ENCODE results near the gene DGAT2. TPM values are rescaled to one million over a fixed set of nuclear protein-coding genes. Genes with fewer than 3 reads are reported as not detected.

The DGAT2 gene
- polyA plus RNA-seq, 3 donors = 140 to 1,953 (median 168) TPM

DNA sequence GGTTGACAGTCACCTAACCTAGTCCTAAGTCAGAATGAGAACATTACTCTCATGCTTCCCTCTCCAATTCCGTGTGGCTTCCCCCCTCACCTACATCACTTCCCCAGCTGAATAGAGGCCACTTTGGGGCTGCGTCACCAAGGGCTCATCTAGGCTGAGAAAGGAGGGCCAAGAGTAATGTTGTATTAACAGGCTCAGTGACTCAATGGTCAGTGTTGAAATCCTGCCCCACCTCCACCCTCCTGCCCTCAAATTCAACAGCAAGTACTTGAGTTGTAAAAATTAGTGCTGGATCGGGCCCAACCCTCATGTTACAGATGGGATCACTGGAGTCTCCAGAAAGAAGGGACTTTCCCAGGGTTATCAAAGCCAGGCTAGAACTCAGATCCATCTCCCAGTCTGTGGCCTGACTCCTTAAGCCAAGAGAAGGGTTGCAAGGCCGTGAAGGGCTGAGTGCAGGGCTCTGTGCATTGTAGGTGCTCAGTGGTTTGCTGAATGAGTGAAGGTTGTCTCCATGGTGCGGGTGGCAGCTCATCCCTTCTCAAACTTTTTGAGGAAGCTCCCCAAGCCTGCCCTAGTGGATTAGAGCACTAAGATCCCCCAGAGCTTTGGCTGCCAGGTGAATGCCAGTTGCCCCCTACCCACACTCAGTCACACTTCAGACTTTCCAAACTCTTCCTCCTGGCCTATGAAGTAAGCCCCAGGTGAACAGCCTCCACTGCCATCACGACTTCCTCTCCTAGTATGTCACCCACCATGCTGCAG, 3.2 kb downstream of the DGAT2 start:
- WGBS, 3 donors = 67 to 86% (median 68%) methylated on average over 6 of the region's 6 CpGs
- H3K27ac ChIP-seq (ENCODE audit: low read depth, low read length) = no peak overlapping the region

DNA sequence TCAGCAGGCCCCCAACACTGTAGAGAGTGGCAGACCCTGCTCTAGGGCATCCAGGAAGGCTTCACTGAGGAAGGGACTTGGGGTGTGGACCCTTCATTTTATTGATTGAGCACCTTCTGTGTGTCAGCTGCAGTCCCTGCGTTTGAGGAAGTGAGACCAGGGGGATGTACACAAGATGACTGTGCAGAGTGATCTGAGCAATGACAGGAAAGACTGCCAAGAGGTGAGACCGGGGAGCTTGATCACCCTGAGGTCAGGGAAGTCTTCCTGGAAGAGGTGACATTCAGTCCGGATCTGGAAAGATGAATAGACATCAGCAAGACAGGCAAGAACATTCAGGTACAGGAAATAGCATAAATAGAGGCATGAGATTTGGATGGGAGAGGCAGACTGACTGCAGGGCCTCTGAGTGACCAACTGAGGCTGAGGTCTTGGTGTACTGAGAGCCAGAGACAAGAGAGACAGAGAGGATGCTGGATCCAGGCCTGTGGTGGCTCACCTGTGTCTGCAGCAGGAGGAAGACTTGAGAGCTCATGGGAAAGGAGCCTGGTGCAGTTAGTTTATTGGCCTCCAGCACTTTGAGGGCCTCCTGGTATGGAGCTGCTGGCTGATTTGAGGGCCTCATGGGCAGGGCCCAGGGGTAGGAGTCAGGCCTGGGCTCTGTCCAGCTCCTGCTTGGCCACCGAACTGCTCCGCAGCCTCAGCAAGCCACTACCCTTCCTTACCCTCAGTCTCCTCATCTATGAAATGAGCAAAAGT, 5.2 kb downstream of the DGAT2 start:
- WGBS, 3 donors = 50 to 80% (median 62%) methylated on average over 5 of the region's 5 CpGs
- no peak overlapping the region for H3K27ac ChIP-seq (ENCODE audit: low read depth, low read length)

DNA sequence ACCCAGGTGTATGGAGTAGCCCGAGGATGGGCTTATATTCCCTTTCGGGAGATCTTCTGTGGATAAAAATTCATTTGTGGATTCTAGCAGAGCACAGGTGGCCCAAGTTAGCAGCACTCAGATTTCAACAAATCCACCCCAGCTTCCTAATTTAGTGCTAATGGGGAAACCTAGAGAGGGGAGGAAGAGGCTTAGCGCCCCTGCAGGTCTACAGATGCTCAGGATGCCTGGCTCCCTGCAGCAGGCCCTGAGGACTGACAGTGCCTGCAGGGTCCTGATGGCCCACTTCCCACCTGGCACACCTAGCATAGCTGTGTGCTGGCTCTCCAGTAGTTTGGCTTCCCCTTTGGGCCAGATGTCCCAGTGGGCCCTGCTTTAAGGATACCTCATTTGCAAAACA, 6.5 kb downstream of the DGAT2 start:
- WGBS, 3 donors = 95 to 98% (median 95%) methylated on average over 3 of the region's 3 CpGs

DNA sequence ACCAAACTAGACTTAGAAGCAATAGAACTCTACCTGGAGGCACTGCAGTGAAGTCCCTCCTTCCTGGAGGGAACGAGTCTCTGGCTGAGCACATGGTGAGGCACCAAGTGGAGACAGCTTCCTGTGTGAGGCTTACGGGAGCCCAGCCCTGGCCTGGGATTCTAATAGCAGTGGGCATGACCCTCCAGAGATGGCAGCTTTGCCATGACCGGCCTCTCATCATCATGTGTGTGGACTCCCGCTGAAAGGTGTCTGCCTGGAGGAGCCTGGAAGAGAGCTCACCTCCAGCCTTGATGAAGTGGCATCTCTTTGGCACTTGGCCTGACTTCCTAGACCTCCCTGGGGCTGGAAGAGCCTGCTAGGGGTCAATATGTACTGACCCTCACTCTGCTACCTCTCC, 8.0 kb downstream of the DGAT2 start:
- WGBS, 3 donors = 82 to 90% (median 85%) methylated on average over 4 of the region's 4 CpGs

More for the DNA sequence above, 6.5 kb downstream of the DGAT2 start:
- no peak overlapping the region for H3K27ac ChIP-seq (ENCODE audit: low read depth, low read length)

DNA sequence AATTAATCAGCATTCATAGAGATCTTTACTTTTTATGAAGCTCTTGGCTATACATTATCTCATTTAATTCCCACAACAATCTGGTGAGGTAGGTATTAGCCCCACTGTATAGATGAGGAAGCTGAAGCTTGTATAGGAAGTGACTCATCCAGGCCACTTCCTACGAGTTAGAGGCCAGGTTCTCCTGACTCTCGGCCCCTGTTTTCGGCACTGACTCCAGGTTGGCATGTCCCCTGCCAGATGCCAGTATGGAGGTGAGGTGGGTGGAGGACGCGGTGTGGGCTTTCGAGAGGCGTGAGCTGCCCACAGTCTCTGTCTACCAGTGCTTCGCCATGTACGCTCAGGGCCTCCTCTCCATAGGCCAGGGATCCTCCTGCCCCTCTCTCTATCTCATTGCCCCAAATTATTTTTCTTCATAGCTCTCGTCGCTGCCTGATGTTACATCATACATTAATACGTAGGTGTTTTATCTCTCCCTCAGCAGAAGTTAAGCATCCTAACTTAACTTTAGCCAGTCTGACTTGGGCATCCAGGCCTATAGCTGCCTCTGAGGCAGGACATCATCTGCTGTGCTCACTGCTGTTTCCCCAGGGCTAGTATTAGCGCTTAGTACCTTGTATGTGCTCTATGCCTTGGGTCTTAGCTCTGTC, 9.0 kb downstream of the DGAT2 start:
- no peak overlapping the region for H3K27ac ChIP-seq (ENCODE audit: low read depth, low read length)
- WGBS, 3 donors = 71 to 92% (median 77%) methylated on average over 13 of the region's 13 CpGs

More for the DNA sequence above, 8.0 kb downstream of the DGAT2 start:
- H3K27ac ChIP-seq (ENCODE audit: low read depth, low read length) = no peak overlapping the region

DNA sequence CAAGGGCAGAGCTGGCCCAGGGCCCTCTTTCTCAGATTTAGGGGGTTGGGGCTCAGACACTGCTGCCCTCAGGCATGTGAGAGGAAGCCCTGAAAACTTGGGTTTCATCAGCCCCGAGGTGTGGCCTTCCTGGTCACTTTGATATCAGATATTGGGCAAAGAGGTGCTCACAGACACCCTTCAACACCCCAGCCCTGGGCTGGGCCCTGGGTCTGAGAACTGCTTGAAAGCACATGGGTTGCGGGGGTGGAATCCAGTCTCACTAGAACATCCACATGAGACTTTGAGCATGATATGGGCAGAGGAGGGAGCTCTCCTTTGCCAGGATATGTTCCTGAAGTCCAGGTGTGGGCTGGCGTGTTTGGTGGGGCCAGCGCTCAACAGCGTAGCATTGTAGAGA, 10.4 kb downstream of the DGAT2 start:
- WGBS, 3 donors = 87 to 95% (median 91%) methylated on average over 5 of the region's 5 CpGs

DNA sequence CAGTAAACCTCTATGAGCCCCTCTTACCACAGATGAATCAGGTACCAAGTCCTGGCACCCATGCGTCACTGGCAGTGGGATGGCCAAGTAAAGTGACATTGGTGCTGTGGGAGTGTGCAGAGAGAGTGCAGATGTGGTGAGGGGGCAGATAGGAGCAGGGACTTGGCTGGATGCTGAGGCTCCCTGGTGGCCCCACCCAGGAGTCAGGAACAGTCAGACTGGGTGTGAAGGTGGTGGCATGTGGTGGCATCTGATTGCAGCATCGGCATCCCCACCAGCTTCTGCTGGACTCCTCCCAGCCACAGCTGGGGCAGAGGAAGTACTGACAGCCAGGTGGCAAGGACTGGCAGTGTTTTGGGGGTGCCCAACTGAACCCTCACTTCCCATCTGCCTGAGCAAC, 11.4 kb downstream of the DGAT2 start:
- no peak overlapping the region for H3K27ac ChIP-seq (ENCODE audit: low read depth, low read length)
- 60 to 79% (median 66%) methylated on average over 2 of the region's 2 CpGs for WGBS, 3 donors

More for the DNA sequence above, 10.4 kb downstream of the DGAT2 start:
- H3K27ac ChIP-seq (ENCODE audit: low read depth, low read length) = no peak overlapping the region

DNA sequence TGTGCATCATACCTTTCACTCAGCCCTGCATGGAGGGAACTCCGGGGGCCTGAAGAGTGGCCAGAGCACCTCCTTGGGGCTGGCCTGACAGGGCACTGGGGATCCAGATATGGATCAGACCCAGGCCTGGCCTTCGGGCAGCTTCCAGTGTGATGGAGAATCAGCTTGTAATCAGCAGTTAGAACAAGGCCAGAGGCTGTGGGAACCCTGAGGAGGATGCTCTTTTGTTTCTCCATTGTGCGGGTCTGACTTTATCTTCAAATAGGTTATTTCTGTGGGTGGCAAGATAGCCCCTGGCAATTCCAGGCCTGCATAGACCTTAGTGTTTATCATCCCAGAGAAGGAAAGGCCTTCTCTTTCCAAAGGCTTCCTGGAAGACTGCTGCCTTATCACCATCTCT, 12.3 kb downstream of the DGAT2 start:
- WGBS, 3 donors = 81 to 93% (median 87%) methylated on average over 3 of the region's 3 CpGs
- no peak overlapping the region for H3K27ac ChIP-seq (ENCODE audit: low read depth, low read length)

DNA sequence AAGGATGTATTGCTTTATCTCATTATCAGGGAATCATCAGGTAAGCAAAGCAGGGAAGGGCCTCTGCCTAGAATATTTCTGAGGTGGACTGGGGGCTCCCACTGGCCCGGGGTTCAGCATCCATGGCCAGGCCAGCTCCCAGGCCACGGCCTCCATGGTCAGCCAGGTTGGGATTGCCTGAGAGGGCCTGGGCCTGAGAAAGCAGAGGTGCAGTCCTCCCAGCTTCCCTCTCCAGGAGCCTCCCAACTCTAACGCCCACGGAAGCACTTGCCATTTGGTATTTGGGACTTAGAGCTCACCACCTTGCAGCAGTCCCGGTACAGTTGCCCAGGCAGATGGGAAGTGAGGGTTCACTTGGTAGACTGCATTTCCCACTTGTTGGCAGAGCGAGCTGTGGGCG, 12.7 kb downstream of the DGAT2 start:
- 90 to 98% (median 96%) methylated on average over 7 of the region's 7 CpGs for WGBS, 3 donors
- no peak overlapping the region for H3K27ac ChIP-seq (ENCODE audit: low read depth, low read length)

DNA sequence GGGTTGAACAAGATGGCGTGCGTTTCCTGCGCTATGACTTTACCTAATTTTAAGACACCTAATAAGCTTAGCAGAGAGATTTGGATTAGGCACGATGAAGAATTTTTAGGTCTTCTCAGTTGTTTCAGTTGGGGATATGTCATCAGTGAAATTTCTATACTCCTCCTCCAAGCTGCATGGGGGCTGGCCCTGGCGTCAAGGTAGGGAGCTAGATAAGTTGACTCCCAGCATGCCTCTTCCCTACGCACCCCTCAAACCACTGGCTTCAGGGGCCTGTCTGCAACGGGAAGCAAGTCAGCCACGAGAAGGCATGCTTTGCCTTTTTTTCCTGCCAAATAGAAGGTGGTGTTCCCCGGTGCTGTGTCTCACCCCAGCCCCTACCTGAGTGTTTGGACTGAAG, 13.3 kb downstream of the DGAT2 start:
- H3K27ac ChIP-seq (ENCODE audit: low read depth, low read length) = no peak overlapping the region
- 88 to 95% (median 90%) methylated on average over 9 of the region's 9 CpGs for WGBS, 3 donors

DNA sequence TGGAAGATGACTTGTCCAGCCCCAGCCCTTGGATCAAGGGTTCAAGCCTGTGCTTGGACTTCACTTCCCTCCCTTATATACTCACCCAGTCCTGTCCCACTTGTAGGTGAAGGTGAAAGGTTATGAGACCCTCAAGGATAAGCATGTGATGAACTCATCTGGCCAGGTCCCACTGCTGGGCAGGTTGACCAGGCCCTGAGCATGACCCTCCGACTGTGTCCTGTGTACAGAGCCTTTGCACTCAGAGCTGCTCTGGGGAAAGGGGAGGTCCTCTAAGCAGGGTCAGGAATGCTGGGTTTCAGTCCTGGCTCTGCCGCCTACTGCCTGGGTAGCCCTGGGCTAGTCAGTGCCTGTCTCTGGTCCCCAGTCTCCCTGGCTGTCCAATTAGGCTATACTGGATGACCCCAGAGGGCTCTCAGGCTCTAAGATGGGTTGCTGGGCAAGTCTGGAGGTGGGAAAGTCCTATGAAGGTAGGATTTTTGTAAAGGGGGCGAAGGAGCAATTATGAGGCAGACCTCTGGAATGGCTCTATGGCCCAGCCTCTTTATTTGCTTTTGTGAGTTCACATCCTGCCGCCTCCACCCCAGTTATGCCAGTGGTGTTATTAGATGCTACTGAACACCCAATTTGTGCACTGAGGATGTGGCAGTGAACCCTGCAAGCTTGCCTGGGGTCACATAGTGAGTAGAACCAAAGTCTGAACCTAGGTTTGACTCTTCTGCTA, 14.1 kb downstream of the DGAT2 start:
- H3K27ac ChIP-seq (ENCODE audit: low read depth, low read length) = no peak overlapping the region
- WGBS, 3 donors = 92 to 97% (median 96%) methylated on average over 4 of the region's 4 CpGs

DNA sequence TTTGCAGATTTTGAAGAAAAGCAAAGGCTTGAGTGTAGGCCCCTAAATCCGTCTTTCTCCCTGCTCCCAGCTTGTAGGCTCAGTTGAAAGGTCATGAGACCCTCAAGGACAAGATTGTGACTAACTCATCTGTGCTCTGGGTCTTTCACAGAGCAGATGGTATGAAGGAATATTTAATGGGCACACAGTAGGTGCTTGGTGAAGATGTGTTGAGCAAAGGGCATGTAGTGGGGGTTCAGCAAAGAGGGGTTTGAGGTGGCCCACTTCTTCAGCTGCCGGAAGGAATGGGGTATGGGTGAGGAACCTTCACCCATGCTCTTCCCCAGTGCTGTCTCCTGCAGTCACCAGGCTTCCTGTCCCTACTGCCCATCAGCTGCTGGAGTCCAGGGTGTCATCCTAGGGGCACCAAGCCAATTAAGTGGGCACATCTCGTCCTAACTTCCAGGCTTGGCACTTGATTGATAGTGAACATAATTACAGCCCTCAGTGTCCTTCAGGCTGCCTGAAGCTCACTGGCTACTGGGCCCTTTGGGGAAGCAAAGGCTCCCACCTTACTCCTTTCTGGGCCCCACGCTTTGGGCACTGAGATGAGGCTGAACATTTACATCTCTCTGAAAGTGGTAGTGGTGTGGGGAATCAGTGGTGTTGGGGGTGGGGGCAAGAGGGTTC, 15.0 kb downstream of the DGAT2 start:
- WGBS, 3 donors = 87 to 88% (median 88%) methylated on average over 4 of the region's 4 CpGs
- H3K27ac ChIP-seq (ENCODE audit: low read depth, low read length) = no peak overlapping the region

DNA sequence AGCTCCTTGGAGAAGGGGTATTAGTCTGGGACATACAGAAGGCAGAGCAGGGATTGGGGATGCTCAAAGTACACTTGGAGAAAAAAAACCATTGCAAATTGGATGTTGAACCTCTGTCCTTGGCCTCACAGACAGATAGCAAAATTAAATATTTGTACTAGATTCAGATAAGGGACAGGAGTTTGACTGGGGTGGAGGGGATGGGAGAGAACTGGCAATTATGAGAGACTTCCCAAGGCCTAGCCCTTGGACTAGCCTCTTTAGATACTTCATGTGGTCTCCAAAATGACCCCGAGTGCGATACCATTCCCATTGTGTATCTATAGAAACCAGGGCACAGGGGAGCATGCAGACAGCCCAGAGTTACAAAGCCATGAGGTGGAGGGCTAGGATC, 15.5 kb downstream of the DGAT2 start:
- 59 to 100% (median 95%) methylated on average over 2 of the region's 2 CpGs for WGBS, 3 donors
- H3K27ac ChIP-seq (ENCODE audit: low read depth, low read length) = no peak overlapping the region

DNA sequence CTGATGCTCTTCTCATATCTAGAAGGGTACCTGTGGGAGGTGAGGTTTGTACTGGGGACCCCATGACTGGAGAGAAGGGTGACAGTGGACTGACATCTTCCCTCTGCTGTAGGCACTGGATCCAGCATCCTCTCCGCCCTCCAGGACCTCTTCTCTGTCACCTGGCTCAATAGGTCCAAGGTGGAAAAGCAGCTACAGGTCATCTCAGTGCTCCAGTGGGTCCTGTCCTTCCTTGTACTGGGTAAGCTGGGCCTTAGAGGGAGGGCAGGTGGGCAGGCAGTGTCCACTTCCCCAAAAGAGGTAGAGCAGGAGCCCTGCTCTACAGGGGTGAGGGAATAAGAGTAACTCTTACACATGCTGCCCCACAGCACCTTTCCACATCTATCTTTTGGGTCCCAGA, 15.9 kb downstream of the DGAT2 start:
- WGBS, 3 donors = 93 to 100% (median 95%) methylated on average over 1 of the region's 1 CpG

DNA sequence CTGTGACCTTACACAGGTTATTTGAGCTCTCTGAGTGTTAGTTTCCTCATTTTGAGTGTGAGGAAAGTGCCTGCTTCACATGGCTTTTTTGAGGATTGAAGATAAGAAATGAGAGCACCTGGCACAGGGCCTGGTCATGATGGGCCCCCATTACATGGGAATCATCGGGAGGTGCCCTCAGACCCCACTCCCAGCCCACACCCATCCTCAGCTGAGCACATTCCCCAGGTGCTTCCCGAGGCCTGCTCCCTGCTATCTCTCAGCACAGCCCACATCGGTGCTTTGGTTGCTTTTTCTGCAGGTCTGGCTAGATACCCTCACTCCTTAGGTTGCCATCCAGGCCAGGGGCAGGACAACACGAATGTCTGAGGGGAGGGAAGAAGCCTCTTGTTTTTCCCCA, 16.6 kb downstream of the DGAT2 start:
- WGBS, 3 donors = 77 to 83% (median 80%) methylated on average over 4 of the region's 4 CpGs
- H3K27ac ChIP-seq (ENCODE audit: low read depth, low read length) = no peak overlapping the region

More for the DNA sequence above, 15.9 kb downstream of the DGAT2 start:
- H3K27ac ChIP-seq (ENCODE audit: low read depth, low read length) = no peak overlapping the region

DNA sequence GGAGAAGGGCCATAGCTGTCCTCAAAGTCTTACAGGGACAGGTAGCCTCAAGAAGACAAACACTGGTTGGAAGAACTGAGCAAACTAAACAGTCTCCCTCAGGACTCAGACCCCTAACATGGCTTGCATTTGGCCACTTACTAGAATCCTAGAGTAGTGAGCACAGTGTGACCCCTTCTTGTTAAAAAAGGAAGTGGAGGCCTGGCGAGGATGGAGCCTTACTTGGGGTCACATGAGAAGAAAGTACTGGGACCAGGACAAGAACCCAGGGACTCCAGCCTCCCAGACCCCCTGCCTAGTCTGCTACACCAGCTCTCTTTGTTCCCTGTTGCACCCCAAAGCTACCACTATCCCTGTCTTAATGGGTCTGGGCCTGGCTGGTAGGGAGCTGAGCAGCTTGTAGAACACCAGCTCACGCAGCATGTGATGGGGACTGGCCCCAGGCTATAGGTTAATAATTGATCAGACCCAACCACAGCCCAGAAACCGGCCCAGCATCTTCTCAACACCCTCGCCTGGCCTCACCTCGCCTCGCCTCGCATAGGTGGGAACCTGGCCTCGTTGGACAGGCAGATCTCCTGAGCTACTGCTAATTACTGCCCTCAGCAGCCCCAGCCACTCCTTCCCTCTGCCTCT, 17.6 kb downstream of the DGAT2 start:
- WGBS, 3 donors = 32 to 91% (median 91%) methylated on average over 8 of the region's 8 CpGs
- H3K27ac ChIP-seq (ENCODE audit: low read depth, low read length) = no peak overlapping the region

DNA sequence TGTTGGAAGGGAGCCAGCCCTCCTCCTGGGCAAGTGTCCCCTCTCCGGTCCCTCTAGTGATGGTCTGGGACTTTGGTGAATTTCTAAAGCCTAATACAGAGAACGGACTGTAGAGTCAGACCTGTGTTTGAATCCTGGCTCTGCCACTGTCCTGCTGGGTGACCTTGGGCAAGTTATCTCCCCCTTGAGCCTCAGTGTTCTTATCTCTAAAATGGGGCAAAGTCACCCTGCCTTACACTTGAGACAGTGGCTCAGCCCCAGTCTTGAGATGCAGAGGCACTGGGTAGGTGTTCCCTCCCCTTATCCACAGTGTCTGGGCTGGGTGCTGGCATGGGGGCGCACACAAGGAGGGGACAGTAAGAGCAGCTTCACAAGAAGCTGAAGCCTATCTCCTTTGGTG, 20.9 kb downstream of the DGAT2 start:
- WGBS, 3 donors = 91 to 94% (median 92%) methylated on average over 3 of the region's 3 CpGs
- H3K27ac ChIP-seq (ENCODE audit: low read depth, low read length) = no peak overlapping the region

DNA sequence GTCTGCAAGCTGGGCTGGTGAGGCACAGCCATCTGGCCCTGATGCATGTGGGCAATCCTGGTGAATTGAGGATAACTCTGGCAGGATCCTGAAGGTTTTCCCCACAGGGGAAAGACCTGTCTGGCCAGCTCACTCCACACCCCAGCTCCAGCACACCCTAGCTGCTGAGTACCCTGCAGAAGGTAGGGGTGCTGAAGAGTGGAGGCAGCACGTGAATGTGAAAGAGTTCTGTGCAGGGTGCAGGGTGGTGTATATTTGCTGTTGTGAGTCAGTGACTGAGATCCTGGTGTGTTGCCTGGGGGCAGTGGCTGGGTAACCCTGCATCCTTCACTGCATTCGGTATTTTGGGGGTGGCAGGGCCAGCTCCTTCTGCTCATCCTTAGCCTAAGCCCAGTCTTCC, 22.4 kb downstream of the DGAT2 start:
- no peak overlapping the region for H3K27ac ChIP-seq (ENCODE audit: low read depth, low read length)
- 88 to 94% (median 93%) methylated on average over 2 of the region's 2 CpGs for whole genome bisulfite sequencing, 3 donors
